Dorsolateral prefrontal cortex (tissue), 118 donors: Measurements from ENCODE around the gene FMO4. TPM values are rescaled to one million over a fixed set of nuclear protein-coding genes. Genes with fewer than 3 reads are reported as not detected.

ENCODE experiments used
- total RNA-seq, 120 experiments: library from RNA; stranded (reverse); gene quantifications; one replicate each; pipeline versions ENCODE4 v1.2.3 to v1.2.4, GENCODE V29; 2022

The FMO4 gene
- total RNA-seq, 120 experiments from 2014 or later: 0.35 to 5.3 (median 2.0) TPM

Other genes with a start within 250 kb of the FMO4 start
- gene FMO3, start 223.3 kb upstream of the FMO4 start, total RNA-seq: 1 to 10 TPM in 61 of 120 experiments, under 1 TPM in 57, not detected in 2; 0.14 to 3.1 (median 1.0) TPM
- 10 to 100 TPM in 3 of 120 experiments, 1 to 10 TPM in 115, under 1 TPM in 2; 0.65 to 14.6 (median 3.5) TPM for gene FMO2, start 128.9 kb upstream of the FMO4 start, total RNA-seq
- 1 to 10 TPM in 3 of 120 experiments, under 1 TPM in 11, not detected in 106; 0.21 to 1.3 (median 0.56) TPM for gene FMO1, start 65.7 kb upstream of the FMO4 start, total RNA-seq
- 100 to 1,000 TPM; 127 to 198 (median 149) TPM for gene PRRC2C, start 171.3 kb downstream of the FMO4 start, total RNA-seq